CD4-positive, alpha-beta T cell treated with Interleukin-1 beta for 1 hour (primary cell): ENCODE measurements around the gene CPA4.
"Not testable (repeated sequence)": the region's sequence is repeated elsewhere in the genome, so short reads cannot be mapped to it uniquely, and the experiment has no call there.

Source experiments
- DNase-seq, 2 donors: peaks; one replicate each; pipeline ENCODE4 v3.0.0-alpha.2; 2020 to 2022

The CPA4 gene

GRCh38 chr7:130292682-130293257 is at the start of gene CPA4:
TSS of gene CPA4 (plus strand) at chr7:130293161. CDS start at chr7:130293181, 20 bp downstream.
- DNase-seq, result no peak

- DNase-seq, result not testable (repeated sequence)
Observed at GRCh38 chr7:130243486-130243885, 49.5 kb upstream of the CPA4 start.

GRCh38 chr7:130246491-130246890 is 46.5 kb upstream of the CPA4 start:
- DNase-seq, result not testable (repeated sequence)

GRCh38 chr7:130248842-130249241 is 44.1 kb upstream of the CPA4 start:
- not testable (repeated sequence) for DNase-seq

- not testable (repeated sequence) for DNase-seq
Observed at GRCh38 chr7:130249626-130250025, 43.3 kb upstream of the CPA4 start.

- DNase-seq, result no peak
Observed at GRCh38 chr7:130254555-130254954, 38.4 kb upstream of the CPA4 start.

GRCh38 chr7:130256704-130257103 is 36.3 kb upstream of the CPA4 start:
- no peak for DNase-seq

- DNase-seq, result no peak
Observed at GRCh38 chr7:130258494-130259078, 34.4 kb upstream of the CPA4 start.

- DNase-seq, result no peak
Observed at GRCh38 chr7:130262448-130262847, 30.5 kb upstream of the CPA4 start.

- DNase-seq, result no peak
Observed at GRCh38 chr7:130263130-130263529, 29.8 kb upstream of the CPA4 start.

- DNase-seq, result no peak
Observed at GRCh38 chr7:130266258-130266960, 26.6 kb upstream of the CPA4 start, which contains the start of gene CPA2. TSS of gene CPA2 (plus strand) at chr7:130266863. CDS start at chr7:130266882, 19 bp downstream.

- no peak for DNase-seq
Observed at GRCh38 chr7:130266961-130267321, 26.0 kb upstream of the CPA4 start.

GRCh38 chr7:130268463-130269317 is 24.3 kb upstream of the CPA4 start:
- DNase-seq, result no peak

- DNase-seq, result no peak
Observed at GRCh38 chr7:130269318-130269694, 23.7 kb upstream of the CPA4 start.

GRCh38 chr7:130270947-130271800 is 21.8 kb upstream of the CPA4 start:
- no peak for DNase-seq

- no peak for DNase-seq
Observed at GRCh38 chr7:130272381-130273080, 20.4 kb upstream of the CPA4 start.

- no peak for DNase-seq
Observed at GRCh38 chr7:130273081-130273932, 19.7 kb upstream of the CPA4 start.

- DNase-seq, result no peak
Observed at GRCh38 chr7:130273933-130274255, 19.1 kb upstream of the CPA4 start.

- DNase-seq, result no peak
Observed at GRCh38 chr7:130274296-130274695, 18.7 kb upstream of the CPA4 start.

GRCh38 chr7:130274983-130275591 is 17.9 kb upstream of the CPA4 start:
- no peak for DNase-seq
